Measurements from ENCODE around the gene HOXC6.

Gene HOXC6

DNA sequence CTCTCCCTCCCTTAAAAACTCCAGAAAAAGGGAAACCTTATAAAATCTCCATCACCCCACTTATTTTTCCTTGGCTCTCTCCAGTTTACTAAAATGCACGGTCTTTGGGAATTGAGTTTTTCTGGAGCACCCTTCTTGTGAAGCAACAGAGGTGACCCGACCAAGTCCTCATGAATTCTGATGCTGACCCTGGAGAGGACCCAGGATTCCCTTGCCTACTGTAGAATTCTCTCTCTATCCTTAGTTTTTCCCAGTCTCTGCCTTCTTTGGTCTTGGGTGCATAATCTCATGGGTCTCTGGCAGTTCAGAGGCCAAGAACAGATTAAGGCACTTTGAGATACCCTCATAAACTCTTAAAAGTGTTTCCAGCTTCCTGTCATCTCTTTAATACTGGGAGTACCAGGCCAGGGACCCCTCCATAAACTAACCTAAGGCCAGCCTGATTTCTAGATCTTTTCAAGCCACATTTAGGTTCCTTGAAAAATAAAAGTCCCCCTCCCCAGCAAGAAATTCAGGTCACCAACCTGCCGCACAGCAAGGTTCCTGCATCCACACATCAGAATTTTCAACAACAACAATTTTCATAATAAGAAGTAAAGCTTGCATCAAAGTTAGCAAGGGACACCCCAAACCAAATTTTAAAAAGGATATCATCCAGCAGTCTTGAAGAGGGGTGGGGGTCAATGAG, 20.3 kb downstream of the HOXC6 start:
- Histone ChIP-seq H3K4me1 (ENCODE audit: control insufficient read depth, insufficient read depth, low read length, poor library complexity, severe bottlenecking) (no peaks in the 10 kb centered on the region), H3K27ac (ENCODE audit: low read depth, low read length, severe bottlenecking) (no peak overlapping the region)
- 7 to 23% methylated on average over 2 to 3 of the region's 3 CpGs for WGBS, 2 experiments (ENCODE audit: insufficient coverage in 2 of 2)

DNA sequence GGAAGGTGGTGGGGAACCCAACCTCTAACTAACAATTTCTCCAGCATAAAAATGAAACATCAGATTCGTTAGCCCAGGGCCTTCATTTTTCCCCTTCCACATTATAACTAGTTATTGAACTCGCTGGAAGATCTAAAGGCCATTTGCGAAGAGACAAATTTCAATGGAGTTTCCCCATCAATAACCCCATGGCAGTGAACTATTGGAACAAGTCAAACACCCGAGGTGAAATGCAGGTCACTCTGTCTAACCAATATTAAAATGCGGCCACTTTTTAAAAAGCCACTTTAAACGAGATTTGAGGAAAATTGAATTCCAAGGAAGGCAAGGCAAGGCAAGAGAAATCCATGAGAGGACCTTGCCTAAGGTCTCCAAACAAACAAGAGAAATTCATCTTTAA, 20.9 kb downstream of the HOXC6 start:
- H3K4me1 ChIP-seq (ENCODE audit: control insufficient read depth, insufficient read depth, low read length, poor library complexity, severe bottlenecking): no peaks in the 10 kb centered on the region
- H3K9me3 ChIP-seq (ENCODE audit: control insufficient read depth, low read length): no peaks in the 10 kb centered on the region
- H3K27ac ChIP-seq (ENCODE audit: low read depth, low read length, severe bottlenecking): no peak overlapping the region
- H3K4me3 ChIP-seq (ENCODE audit: extremely low read depth, insufficient read depth, low read length, poor library complexity, severe bottlenecking): no peak overlapping the region
- WGBS, 2 experiments (ENCODE audit: insufficient coverage in 2 of 2): 10% methylated on average over 4 of the region's 6 CpGs; no CpG with 5 or more reads in 1 of the 2 experiments
- no peaks in the 10 kb centered on the region for H3K36me3 ChIP-seq (ENCODE audit: control insufficient read depth, insufficient read depth, low read length)

More for the DNA sequence above, 20.3 kb downstream of the HOXC6 start:
- Histone ChIP-seq H3K4me3 (ENCODE audit: extremely low read depth, insufficient read depth, low read length, poor library complexity, severe bottlenecking) (no peak overlapping the region), H3K36me3 (ENCODE audit: control insufficient read depth, insufficient read depth, low read length) (no peaks in the 10 kb centered on the region), H3K9me3 (ENCODE audit: control insufficient read depth, low read length) (no peaks in the 10 kb centered on the region)

- H3K4me3 ChIP-seq (ENCODE audit: extremely low read depth, insufficient read depth, low read length, poor library complexity, severe bottlenecking): no peak overlapping the region
- H3K27ac ChIP-seq (ENCODE audit: low read depth, low read length, severe bottlenecking): no peak overlapping the region
- H3K36me3 ChIP-seq (ENCODE audit: control insufficient read depth, insufficient read depth, low read length): no peaks in the 10 kb centered on the region
- WGBS, 2 experiments (ENCODE audit: insufficient coverage in 2 of 2): 0% methylated on average over 1 of the region's 2 CpGs
- no peaks in the 10 kb centered on the region for H3K4me1 ChIP-seq (ENCODE audit: control insufficient read depth, insufficient read depth, low read length, poor library complexity, severe bottlenecking)
- no peaks in the 10 kb centered on the region for H3K9me3 ChIP-seq (ENCODE audit: control insufficient read depth, low read length)
Measured at GRCh38 chr12:54050482-54050810, 22.2 kb downstream of the HOXC6 start.

DNA sequence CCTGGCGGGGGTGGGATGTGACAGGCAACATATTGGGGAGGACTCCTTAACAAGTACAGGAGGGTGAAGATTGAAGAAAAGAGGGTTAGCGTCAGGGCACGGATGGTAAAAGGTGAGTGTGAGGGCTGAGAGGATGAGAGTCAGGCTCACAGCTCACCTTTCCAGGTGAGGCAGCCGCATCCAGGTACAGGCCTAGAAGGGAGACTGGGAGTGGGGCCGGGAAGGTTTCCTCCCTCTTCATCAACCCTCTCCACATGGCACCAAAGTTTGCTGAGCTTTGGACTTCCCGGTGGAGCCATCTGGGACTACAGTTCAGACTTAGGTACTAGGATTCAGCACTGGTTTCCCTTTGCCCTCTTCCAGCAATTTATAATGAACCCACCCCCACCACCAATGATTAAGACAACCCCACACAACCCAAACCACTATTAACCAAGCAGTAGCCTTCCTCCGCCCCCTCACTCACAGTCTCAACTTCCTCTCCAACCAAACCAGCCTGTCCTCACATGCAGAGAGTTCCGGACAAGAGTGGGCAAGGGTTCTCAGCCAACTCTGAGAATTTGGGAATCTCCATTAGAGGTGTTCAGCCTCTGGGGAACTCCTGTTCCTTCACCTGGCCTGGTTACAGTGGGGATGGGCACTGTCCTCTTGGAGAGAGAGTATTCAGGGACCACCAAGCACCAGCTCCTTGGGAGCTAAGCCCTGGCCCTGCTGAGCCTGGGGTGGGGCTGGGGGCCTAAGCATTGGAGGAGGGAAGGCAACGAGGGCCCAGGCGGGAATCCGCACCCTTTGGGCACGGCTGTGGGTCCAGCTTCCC, 23.0 kb downstream of the HOXC6 start:
- Histone ChIP-seq H3K4me3 (ENCODE audit: extremely low read depth, insufficient read depth, low read length, poor library complexity, severe bottlenecking) (no peak overlapping the region), H3K27ac (ENCODE audit: low read depth, low read length, severe bottlenecking) (no peak overlapping the region), H3K4me1 (ENCODE audit: control insufficient read depth, insufficient read depth, low read length, poor library complexity, severe bottlenecking) (no peaks in the 10 kb centered on the region), H3K36me3 (ENCODE audit: control insufficient read depth, insufficient read depth, low read length) (no peaks in the 10 kb centered on the region), H3K9me3 (ENCODE audit: control insufficient read depth, low read length) (no peaks in the 10 kb centered on the region)
- 7 to 12% methylated on average over 5 to 10 of the region's 12 CpGs for WGBS, 2 experiments (ENCODE audit: insufficient coverage in 2 of 2)

DNA sequence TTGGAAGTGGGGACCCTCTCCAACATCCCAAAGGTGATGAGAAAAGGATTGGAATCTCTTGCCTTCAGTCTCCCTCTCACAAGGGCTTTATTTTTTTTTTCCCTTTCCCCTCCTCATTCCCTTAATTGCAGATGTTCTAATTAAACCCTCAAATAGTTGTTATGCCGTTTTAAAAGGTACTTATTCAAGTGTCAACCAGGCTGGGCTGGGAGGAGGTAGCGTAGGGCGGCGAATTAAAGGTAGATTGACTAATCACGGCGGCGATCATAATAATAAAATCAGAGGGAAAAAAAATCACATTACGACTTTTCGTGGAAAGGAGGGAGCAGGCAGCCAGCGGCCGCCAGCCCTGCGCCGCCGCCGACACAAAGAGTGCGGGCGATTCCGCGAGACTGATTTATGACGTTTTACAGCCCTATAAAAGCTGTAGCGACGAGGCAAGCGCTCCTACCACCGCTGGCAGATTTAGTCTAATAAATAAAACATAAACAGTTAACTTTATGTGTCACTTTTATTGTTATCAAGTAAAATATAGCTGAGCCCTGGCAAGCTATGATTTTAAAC, 23.7 kb downstream of the HOXC6 start:
- WGBS, 2 experiments (ENCODE audit: insufficient coverage in 2 of 2): 3 to 8% methylated on average over 11 to 18 of the region's 24 CpGs

GRCh38 chr12:54052438-54053002, 24.3 kb downstream of the HOXC6 start:
- Histone ChIP-seq H3K27ac (ENCODE audit: low read depth, low read length, severe bottlenecking) (peak overlapping the region; percentile 24), H3K9me3 (ENCODE audit: control insufficient read depth, low read length) (no peaks in the 10 kb centered on the region), H3K4me1 (ENCODE audit: control insufficient read depth, insufficient read depth, low read length, poor library complexity, severe bottlenecking) (no peaks in the 10 kb centered on the region), H3K4me3 (ENCODE audit: extremely low read depth, insufficient read depth, low read length, poor library complexity, severe bottlenecking) (no peak overlapping the region), H3K36me3 (ENCODE audit: control insufficient read depth, insufficient read depth, low read length) (no peaks in the 10 kb centered on the region)
- 3% methylated on average over 4 of the region's 10 CpGs for WGBS, 2 experiments (ENCODE audit: insufficient coverage in 2 of 2)

More for the DNA sequence above, 23.7 kb downstream of the HOXC6 start:
- H3K36me3 ChIP-seq (ENCODE audit: control insufficient read depth, insufficient read depth, low read length): no peaks in the 10 kb centered on the region
- no peaks in the 10 kb centered on the region for H3K4me1 ChIP-seq (ENCODE audit: control insufficient read depth, insufficient read depth, low read length, poor library complexity, severe bottlenecking)
- H3K9me3 ChIP-seq (ENCODE audit: control insufficient read depth, low read length): no peaks in the 10 kb centered on the region
- H3K27ac ChIP-seq (ENCODE audit: low read depth, low read length, severe bottlenecking): no peak overlapping the region
- no peak overlapping the region for H3K4me3 ChIP-seq (ENCODE audit: extremely low read depth, insufficient read depth, low read length, poor library complexity, severe bottlenecking)

GRCh38 chr12:54053003-54053750, 24.9 kb downstream of the HOXC6 start:
- Histone ChIP-seq H3K9me3 (ENCODE audit: control insufficient read depth, low read length) (no peaks in the 10 kb centered on the region), H3K4me1 (ENCODE audit: control insufficient read depth, insufficient read depth, low read length, poor library complexity, severe bottlenecking) (no peaks in the 10 kb centered on the region), H3K27ac (ENCODE audit: low read depth, low read length, severe bottlenecking) (no peak overlapping the region), H3K4me3 (ENCODE audit: extremely low read depth, insufficient read depth, low read length, poor library complexity, severe bottlenecking) (peak overlapping the region; percentile 25), H3K36me3 (ENCODE audit: control insufficient read depth, insufficient read depth, low read length) (no peaks in the 10 kb centered on the region)
- 3% methylated on average over 12 of the region's 22 CpGs; no CpG with 5 or more reads in 1 of the 2 experiments for WGBS, 2 experiments (ENCODE audit: insufficient coverage in 2 of 2)

DNA sequence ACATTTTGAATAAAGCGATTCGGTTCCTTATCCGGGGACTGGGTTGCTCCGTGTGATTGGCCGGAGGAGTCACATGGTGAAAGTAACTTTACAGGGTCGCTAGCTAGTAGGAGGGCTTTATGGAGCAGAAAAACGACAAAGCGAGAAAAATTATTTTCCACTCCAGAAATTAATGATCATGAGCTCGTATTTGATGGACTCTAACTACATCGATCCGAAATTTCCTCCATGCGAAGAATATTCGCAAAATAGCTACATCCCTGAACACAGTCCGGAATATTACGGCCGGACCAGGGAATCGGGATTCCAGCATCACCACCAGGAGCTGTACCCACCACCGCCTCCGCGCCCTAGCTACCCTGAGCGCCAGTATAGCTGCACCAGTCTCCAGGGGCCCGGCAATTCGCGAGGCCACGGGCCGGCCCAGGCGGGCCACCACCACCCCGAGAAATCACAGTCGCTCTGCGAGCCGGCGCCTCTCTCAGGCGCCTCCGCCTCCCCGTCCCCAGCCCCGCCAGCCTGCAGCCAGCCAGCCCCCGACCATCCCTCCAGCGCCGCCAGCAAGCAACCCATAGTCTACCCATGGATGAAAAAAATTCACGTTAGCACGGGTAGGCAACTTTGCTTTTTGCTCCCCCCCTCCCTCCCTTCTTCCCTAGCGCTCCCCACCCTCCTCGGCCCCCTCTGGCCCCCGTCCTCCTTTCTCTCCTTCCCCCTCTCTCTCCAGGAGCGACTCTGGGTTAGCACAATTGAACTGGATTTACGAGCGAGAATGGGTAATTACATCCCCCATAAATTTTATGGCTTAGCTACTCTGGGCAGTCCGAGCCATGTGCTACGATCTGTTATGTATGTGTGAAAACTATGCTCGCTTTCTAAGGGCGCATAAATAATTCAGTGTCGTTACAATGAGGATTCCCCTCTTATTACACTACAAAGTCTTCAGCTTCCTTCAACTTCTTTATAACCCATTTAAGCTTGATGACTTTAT, 25.8 kb downstream of the HOXC6 start, which contains the start of gene HOXC4:
TSS of gene HOXC4 (plus strand) at position 85 of the 991 bp plus-strand sequence. CDS start at position 173, 88 bp downstream.
- 3 to 4% methylated on average over 29 to 36 of the region's 52 CpGs for WGBS, 2 experiments (ENCODE audit: insufficient coverage in 2 of 2)
- Histone ChIP-seq H3K4me3 (ENCODE audit: extremely low read depth, insufficient read depth, low read length, poor library complexity, severe bottlenecking) (peak within 1 kb of the TSS; percentile 25), H3K36me3 (ENCODE audit: control insufficient read depth, insufficient read depth, low read length) (no peaks in the 10 kb centered on the region), H3K4me1 (ENCODE audit: control insufficient read depth, insufficient read depth, low read length, poor library complexity, severe bottlenecking) (no peaks in the 10 kb centered on the region), H3K9me3 (ENCODE audit: control insufficient read depth, low read length) (no peaks in the 10 kb centered on the region), H3K27ac (ENCODE audit: low read depth, low read length, severe bottlenecking) (no peak within 1 kb of the TSS)

- no peaks in the 10 kb centered on the region for H3K9me3 ChIP-seq (ENCODE audit: control insufficient read depth, low read length)
- no peaks in the 10 kb centered on the region for H3K4me1 ChIP-seq (ENCODE audit: control insufficient read depth, insufficient read depth, low read length, poor library complexity, severe bottlenecking)
- no peaks in the 10 kb centered on the region for H3K36me3 ChIP-seq (ENCODE audit: control insufficient read depth, insufficient read depth, low read length)
- no peak overlapping the region for H3K27ac ChIP-seq (ENCODE audit: low read depth, low read length, severe bottlenecking)
- no peak overlapping the region for H3K4me3 ChIP-seq (ENCODE audit: extremely low read depth, insufficient read depth, low read length, poor library complexity, severe bottlenecking)
- 0 to 3% methylated on average over 7 to 18 of the region's 24 CpGs for WGBS, 2 experiments (ENCODE audit: insufficient coverage in 2 of 2)
Measured at GRCh38 chr12:54054742-54055194, 26.5 kb downstream of the HOXC6 start.
